Measurements from ENCODE around the gene RNF31. TPM values are rescaled to one million over a fixed set of nuclear protein-coding genes. Genes with fewer than 3 reads are reported as not detected.

Gene RNF31
- polyA plus RNA-seq, 1 donor from 2014 or later, result 98.7 TPM

- Histone ChIP-seq H3K27ac (ENCODE audit: low read length) (no peak overlapping the region), H3K36me3 (ENCODE audit: insufficient read depth, low read length) (no peaks in the 10 kb centered on the region), H3K9me2 (ENCODE audit: insufficient read depth, low read length) (no peaks in the 10 kb centered on the region)
These were observed 17.3 kb downstream of the RNF31 start for GRCh38 chr14:24164518-24164991.

DNA sequence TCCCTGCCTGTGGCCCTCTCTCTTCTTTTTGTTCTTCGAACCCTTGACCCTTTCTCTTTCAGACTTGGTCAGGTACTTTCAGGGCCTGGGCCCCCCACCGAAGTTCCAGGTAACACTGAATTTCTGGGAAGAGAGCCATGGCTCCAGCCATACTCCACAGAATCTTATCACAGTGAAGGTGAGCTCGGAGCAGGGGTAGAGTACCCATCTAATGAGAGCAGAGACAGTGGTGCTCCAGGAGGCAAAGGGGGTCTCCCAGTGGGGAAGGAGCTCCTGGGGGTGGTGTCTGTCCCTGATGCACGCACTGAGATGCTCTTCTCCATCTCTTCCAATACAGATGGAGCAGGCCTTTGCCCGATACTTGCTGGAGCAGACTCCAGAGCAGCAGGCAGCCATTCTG, 18.5 kb downstream of the RNF31 start:
- H3K4me2 ChIP-seq (ENCODE audit: low read length), result no peak overlapping the region
- H3K4me3 ChIP-seq (ENCODE audit: low read length), result no peak overlapping the region
- H3K79me2 ChIP-seq (replicated peaks; ENCODE audit: insufficient read depth, low read length), result no peaks in the 10 kb centered on the region
- no peak overlapping the region for H2AFZ ChIP-seq (ENCODE audit: low read depth, low read length)
- no peak overlapping the region for H3K27ac ChIP-seq (ENCODE audit: low read length)
- no peaks in the 10 kb centered on the region for H3K9me3 ChIP-seq (ENCODE audit: low read length)
- no peaks in the 10 kb centered on the region for H3K36me3 ChIP-seq (ENCODE audit: insufficient read depth, low read length)
- no peak for TF ChIP-seq EZH2 (IDR thresholded peaks at IDR 0.05; ENCODE audit: borderline replicate concordance, insufficient read depth, low read length, poor library complexity, severe bottlenecking)
- TF ChIP-seq EP300 (conservative IDR thresholded peaks at IDR 0.05; ENCODE audit: poor library complexity, severe bottlenecking), result no peak
- TF ChIP-seq POLR2AphosphoS5 (IDR thresholded peaks at IDR 0.05), result no peak
- no peak for TF ChIP-seq MXI1 (conservative IDR thresholded peaks at IDR 0.05; ENCODE audit: poor library complexity, severe bottlenecking)
- TF ChIP-seq SMC3 (conservative IDR thresholded peaks at IDR 0.05; ENCODE audit: poor library complexity), result no peak
- no peak for TF ChIP-seq TAF1 (IDR thresholded peaks at IDR 0.05; ENCODE audit: low read depth)
- no peak for TF ChIP-seq RAD21 (conservative IDR thresholded peaks at IDR 0.05)
- H3K9ac ChIP-seq (ENCODE audit: low read length), result no peak overlapping the region
- no peaks in the 10 kb centered on the region for H3K9me2 ChIP-seq (ENCODE audit: insufficient read depth, low read length)
- H3F3A ChIP-seq (ENCODE audit: insufficient read depth, low read length, poor library complexity, severe bottlenecking), result no peaks in the 10 kb centered on the region
- H4K20me1 ChIP-seq (ENCODE audit: insufficient read depth), result no peaks in the 10 kb centered on the region
- H3K27me3 ChIP-seq (ENCODE audit: insufficient read depth, low read depth, low read length), result no peaks in the 10 kb centered on the region

More at GRCh38 chr14:24164518-24164991, 17.3 kb downstream of the RNF31 start:
- H3K9ac ChIP-seq (ENCODE audit: low read length), result no peak overlapping the region
- H4K20me1 ChIP-seq (ENCODE audit: insufficient read depth), result no peaks in the 10 kb centered on the region
- no peak for TF ChIP-seq MXI1 (conservative IDR thresholded peaks at IDR 0.05; ENCODE audit: poor library complexity, severe bottlenecking)
- TF ChIP-seq EP300 (conservative IDR thresholded peaks at IDR 0.05; ENCODE audit: poor library complexity, severe bottlenecking), result no peak
- H3K9me3 ChIP-seq (ENCODE audit: low read length), result no peaks in the 10 kb centered on the region
- no peaks in the 10 kb centered on the region for H3K27me3 ChIP-seq (ENCODE audit: insufficient read depth, low read depth, low read length)
- H3K4me3 ChIP-seq (ENCODE audit: low read length), result no peak overlapping the region
- no peak overlapping the region for H2AFZ ChIP-seq (ENCODE audit: low read depth, low read length)
- no peaks in the 10 kb centered on the region for H3F3A ChIP-seq (ENCODE audit: insufficient read depth, low read length, poor library complexity, severe bottlenecking)
- H3K4me2 ChIP-seq (ENCODE audit: low read length), result no peak overlapping the region
- H3K79me2 ChIP-seq (replicated peaks; ENCODE audit: insufficient read depth, low read length), result no peaks in the 10 kb centered on the region

DNA sequence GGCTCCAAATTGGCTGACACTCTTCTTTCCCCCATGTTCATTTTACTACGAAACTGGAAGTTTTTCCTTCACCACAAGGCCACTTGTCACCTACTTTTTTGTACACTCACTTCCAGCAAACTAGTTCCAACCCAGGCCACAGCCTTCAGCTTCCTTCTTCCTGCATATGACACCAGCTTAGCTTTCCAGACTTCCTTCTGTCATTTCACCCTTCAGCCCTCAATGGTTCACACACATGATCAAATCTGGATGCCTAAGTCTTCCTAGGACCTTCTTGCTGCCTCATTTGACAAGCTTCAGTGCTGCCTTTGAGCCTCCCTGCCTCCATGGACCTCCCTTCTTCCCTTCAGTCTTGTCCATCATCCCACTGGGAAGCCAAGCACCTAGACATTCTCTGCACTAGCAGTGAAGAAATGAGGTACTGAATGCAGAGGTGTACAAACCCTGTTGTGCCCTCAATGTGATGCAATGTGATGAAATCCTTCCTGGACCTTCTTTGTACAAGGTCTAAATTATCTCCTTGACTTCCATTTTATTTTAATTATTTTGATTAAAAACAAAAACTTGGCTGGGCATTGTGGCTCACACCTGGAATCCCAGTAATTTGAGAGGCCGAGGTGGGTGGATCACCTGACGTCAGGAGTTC, 20.3 kb downstream of the RNF31 start:
- Histone ChIP-seq H3K4me2 (ENCODE audit: low read length) (no peak overlapping the region), H3K4me3 (ENCODE audit: low read length) (no peak overlapping the region), H3K9me3 (ENCODE audit: low read length) (no peaks in the 10 kb centered on the region), H3K27ac (ENCODE audit: low read length) (no peak overlapping the region), H3K27me3 (ENCODE audit: insufficient read depth, low read depth, low read length) (no peaks in the 10 kb centered on the region), H2AFZ (ENCODE audit: low read depth, low read length) (no peak overlapping the region), H3K9ac (ENCODE audit: low read length) (no peak overlapping the region), H3F3A (ENCODE audit: insufficient read depth, low read length, poor library complexity, severe bottlenecking) (no peaks in the 10 kb centered on the region), H3K9me2 (ENCODE audit: insufficient read depth, low read length) (no peaks in the 10 kb centered on the region), H4K20me1 (ENCODE audit: insufficient read depth) (no peaks in the 10 kb centered on the region), H3K36me3 (ENCODE audit: insufficient read depth, low read length) (no peaks in the 10 kb centered on the region), H3K79me2 (replicated peaks; ENCODE audit: insufficient read depth, low read length) (no peaks in the 10 kb centered on the region)
- TF ChIP-seq RAD21 (conservative IDR thresholded peaks at IDR 0.05) (no peak), POLR2AphosphoS5 (IDR thresholded peaks at IDR 0.05) (no peak), EP300 (conservative IDR thresholded peaks at IDR 0.05; ENCODE audit: poor library complexity, severe bottlenecking) (no peak), TAF1 (IDR thresholded peaks at IDR 0.05; ENCODE audit: low read depth) (no peak), EZH2 (IDR thresholded peaks at IDR 0.05; ENCODE audit: borderline replicate concordance, insufficient read depth, low read length, poor library complexity, severe bottlenecking) (no peak), SMC3 (conservative IDR thresholded peaks at IDR 0.05; ENCODE audit: poor library complexity) (no peak), MXI1 (conservative IDR thresholded peaks at IDR 0.05; ENCODE audit: poor library complexity, severe bottlenecking) (no peak), CTCF (IDR thresholded peaks at IDR 0.05; ENCODE audit: poor library complexity, severe bottlenecking) (no peak)
- TF ChIP-seq, protein P1, sequence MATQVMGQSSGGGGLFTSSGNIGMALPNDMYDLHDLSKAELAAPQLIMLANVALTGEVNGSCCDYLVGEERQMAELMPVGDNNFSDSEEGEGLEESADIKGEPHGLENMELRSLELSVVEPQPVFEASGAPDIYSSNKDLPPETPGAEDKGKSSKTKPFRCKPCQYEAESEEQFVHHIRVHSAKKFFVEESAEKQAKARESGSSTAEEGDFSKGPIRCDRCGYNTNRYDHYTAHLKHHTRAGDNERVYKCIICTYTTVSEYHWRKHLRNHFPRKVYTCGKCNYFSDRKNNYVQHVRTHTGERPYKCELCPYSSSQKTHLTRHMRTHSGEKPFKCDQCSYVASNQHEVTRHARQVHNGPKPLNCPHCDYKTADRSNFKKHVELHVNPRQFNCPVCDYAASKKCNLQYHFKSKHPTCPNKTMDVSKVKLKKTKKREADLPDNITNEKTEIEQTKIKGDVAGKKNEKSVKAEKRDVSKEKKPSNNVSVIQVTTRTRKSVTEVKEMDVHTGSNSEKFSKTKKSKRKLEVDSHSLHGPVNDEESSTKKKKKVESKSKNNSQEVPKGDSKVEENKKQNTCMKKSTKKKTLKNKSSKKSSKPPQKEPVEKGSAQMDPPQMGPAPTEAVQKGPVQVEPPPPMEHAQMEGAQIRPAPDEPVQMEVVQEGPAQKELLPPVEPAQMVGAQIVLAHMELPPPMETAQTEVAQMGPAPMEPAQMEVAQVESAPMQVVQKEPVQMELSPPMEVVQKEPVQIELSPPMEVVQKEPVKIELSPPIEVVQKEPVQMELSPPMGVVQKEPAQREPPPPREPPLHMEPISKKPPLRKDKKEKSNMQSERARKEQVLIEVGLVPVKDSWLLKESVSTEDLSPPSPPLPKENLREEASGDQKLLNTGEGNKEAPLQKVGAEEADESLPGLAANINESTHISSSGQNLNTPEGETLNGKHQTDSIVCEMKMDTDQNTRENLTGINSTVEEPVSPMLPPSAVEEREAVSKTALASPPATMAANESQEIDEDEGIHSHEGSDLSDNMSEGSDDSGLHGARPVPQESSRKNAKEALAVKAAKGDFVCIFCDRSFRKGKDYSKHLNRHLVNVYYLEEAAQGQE (IDR thresholded peaks at IDR 0.05; ENCODE audit: borderline replicate concordance), result no peak

Data from neural cell (in vitro differentiated cells).